GM12892 (cell line): Measurements from ENCODE around the gene GTF3C1.

Experiments used
- POLR2A ChIP-seq: IDR thresholded peaks from 2 replicates; pipeline ENCODE4 v1.6.1; 2011; ENCODE audit warnings: low read depth, low read length, control low read depth
- POLR2AphosphoS5 ChIP-seq: IDR thresholded peaks from 2 replicates; pipeline ENCODE4 v1.6.1; 2011; ENCODE audit warnings: low read depth, low read length, control low read depth

- TF ChIP-seq POLR2A, result no peak
- TF ChIP-seq POLR2AphosphoS5, result no peak
Measured at GRCh38 chr16:27531186-27531585, 18.5 kb downstream of the GTF3C1 start.
